GM21786 (cell line): ENCODE results near the gene THNSL1.
"Not testable (repeated sequence)": the region's sequence is repeated elsewhere in the genome, so short reads cannot be mapped to it uniquely, and the experiment has no call there.

Source experiments
- ATAC-seq: cut with Tn5 transposase; IDR thresholded peaks from one replicate; pipeline ENCODE4 v1.9.1; 2021; ENCODE audit not compliant: unreplicated experiment

The THNSL1 gene, protein sequence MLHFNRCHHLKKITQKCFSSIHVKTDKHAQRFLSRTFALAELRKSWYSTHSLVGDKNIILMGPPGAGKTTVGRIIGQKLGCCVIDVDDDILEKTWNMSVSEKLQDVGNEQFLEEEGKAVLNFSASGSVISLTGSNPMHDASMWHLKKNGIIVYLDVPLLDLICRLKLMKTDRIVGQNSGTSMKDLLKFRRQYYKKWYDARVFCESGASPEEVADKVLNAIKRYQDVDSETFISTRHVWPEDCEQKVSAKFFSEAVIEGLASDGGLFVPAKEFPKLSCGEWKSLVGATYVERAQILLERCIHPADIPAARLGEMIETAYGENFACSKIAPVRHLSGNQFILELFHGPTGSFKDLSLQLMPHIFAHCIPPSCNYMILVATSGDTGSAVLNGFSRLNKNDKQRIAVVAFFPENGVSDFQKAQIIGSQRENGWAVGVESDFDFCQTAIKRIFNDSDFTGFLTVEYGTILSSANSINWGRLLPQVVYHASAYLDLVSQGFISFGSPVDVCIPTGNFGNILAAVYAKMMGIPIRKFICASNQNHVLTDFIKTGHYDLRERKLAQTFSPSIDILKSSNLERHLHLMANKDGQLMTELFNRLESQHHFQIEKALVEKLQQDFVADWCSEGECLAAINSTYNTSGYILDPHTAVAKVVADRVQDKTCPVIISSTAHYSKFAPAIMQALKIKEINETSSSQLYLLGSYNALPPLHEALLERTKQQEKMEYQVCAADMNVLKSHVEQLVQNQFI

DNA sequence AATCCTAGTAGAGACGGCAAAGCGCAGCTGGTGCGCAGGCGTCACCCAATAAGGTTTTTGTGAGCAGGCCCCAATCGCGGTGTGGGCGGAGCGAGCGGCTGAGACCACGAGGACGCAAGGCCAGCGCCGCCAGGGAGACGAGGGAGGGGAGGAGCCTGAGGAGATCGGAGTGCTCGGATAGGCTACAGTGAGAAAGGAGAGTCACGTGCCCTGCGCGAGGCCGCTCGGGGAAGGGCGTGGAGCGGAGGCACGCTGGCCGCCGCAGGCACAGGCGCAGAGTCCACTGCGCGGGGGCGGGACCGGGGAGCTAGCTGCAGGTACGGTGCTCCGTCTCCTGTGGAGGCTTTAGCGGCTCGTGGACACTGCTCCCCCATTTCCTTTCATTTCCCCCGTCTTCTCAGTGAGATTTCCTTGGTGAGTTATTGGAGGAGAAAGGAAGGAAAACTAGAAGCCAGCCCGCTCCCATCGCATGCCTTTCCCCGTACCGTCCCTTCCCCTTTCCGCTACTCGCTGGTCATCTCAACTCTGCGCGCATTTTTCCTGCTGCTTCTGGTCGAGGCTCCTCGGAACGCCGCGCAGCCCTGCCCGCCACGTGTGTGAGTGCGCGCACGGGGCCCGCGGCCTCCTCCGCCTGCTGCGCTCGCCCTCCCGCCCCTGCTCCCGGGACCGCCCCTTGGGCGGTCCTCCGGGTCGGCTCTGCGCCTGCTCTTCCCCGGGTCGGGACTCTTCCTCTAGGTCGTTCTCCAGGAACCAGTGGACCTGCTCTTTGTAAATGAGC, at the start of gene THNSL1:
THNSL1 (plus strand) TSS at position 237 of the 778 bp plus-strand sequence. CDS start 6,612 bp downstream, outside the sequence.
- ATAC-seq: peak; percentile 98

DNA sequence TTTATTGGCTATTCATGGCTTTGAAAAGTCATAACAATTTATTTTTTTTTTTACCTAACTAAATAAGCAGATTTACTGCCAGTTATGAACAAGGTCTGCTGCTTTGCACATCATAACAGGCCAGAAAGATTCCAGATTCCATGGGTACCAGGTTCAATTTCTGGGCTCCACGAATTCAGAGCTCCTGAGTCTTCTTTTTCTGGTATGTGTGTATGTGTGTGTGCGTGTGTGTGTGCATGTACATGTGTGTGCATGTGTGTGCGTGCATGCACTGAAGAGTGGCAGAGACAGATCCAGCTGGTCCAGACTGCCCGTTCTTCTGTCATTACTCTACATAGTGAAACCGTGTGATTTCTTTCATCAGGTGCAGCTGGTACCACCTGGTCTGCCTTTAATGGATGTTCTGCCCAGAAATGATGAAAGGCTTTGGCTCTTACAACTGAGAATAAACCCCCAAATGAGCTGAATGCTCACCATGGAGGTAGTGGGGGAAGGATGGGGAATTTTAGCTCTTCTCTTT, 49.4 kb upstream of the THNSL1 start:
- no peak for ATAC-seq

DNA sequence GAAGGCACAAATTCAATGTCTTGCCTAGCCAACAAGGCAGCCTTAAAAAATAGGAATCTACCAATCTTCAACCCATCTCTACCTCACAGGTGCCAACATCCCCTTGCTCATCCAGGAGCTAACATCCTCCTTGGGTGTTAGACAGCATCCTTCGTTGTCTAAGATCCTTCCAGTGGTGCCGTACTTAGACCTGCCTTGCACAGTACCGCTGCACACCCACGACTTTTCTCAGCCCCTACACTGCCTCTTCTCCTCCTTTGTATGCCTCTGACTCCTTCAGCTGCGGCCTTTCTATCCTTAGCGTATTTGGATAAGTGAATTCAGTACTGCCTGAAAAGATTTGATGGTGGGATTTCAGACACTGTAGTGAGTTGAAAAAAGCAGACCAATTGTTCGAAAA, 48.1 kb upstream of the THNSL1 start:
- no peak for ATAC-seq

DNA sequence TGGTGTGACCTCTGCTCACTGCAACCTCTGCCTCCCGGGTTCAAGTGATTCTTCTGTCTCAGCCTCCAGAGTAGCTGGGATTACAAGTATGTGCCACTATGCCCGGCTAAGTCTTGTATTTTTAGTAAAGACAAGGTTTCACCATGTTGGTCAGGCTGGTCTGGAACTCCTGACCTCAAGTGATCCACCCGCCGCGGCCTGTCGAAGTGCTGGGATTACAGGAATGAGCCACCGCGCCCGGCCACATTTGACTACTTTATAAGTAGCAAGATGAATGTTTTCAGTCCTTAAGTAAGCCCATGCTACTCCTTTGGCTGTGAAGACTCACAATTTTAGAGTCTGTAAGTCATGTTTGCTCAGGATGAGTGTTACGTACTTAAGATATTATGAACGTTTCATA, 47.5 kb upstream of the THNSL1 start:
- ATAC-seq: not testable (repeated sequence)

DNA sequence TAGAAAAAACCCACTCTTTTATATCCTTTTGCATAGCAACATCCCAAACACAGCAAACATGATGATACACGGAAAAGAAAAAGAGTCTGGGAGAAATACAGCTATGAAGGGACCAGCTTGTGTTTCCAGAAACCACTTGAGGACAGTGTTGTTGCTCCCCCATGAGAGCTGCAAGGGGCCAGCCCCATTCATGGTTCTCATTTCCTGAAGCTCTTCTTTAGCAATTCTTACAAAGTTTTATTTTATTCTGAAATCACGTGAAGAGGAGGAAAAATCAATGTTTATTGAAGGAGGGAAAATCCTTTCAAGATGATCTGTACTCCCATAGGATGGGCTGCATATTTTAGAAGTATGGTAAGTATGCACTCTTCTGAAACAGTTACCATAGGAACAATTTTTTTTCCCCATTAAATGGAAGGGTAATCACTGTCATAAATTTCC, 46.6 kb upstream of the THNSL1 start:
- ATAC-seq: no peak

DNA sequence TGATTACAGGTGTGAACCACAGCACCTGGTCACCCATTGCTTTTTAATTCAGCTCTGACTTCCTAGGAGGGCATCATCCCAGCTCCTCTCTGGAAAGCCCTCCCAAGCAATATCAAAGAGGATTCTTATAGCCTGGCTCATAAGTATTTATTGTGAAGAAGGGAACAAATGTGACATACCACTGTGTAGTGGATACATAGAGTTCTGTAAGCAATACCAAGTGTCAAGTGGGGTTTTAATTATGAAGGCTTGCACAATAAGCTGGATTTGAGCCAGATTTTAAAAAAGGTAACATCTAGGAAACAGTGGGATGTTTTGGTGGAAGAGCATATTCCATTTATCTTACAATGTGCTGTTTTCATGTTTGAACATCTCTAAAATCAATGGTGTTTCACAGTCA, 45.0 kb upstream of the THNSL1 start:
- ATAC-seq: no peak

DNA sequence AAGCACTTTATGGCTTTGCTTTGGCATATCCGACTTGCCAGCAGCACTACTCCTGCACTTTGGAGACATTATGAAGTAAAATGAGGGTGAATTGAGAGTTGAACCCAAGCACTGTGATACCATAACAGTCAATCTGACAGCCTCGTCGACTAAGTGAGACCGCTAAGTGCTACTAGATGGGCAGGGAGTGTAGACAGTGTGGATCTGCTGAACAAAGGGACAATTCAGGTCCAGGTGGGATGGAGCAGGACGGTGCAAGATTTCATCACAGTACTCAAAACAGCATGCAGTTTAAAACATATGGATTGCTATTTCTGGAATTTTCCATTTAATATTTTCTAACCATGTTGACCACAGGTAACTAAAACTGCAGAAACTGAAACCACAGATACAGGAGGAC, 43.2 kb upstream of the THNSL1 start:
- ATAC-seq: no peak

DNA sequence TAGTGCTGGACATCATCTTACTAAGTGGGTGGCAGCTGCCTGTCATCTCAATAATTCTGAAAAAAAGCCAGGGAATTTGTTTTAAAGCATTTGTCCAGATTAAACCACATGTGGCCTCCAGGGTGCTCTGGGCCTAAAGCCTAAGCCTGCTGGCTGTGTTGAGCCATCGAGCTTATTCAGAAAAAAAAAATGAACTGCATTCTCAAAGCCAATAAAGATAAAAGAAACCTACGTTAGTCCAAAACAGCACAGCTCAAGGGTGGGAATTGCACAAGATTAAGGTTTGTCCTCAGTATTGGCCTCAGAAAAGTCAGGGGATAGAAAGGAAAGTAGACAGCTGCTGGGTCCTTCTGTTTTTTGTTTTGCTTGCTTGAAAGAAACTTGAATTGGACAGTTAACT, 41.4 kb upstream of the THNSL1 start:
- no peak for ATAC-seq

DNA sequence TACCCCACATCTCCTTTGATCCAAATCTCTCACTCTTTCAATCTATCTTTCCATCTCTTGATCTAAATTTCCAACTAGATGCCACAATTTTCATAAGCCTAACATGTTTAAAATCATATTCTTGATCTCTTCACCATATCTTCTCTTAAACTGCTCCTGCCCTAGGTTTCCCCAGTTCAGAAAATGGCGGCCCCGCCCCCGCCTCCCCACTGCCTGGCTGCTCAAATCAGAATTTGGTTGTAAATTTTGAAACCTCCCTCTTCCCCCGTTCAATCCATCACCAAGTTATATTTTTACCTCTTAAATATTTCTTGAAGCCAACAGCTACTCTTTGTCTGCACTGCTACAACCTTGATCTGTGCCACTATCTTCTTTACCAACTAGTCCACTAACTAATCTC, 36.7 kb upstream of the THNSL1 start:
- no peak for ATAC-seq

DNA sequence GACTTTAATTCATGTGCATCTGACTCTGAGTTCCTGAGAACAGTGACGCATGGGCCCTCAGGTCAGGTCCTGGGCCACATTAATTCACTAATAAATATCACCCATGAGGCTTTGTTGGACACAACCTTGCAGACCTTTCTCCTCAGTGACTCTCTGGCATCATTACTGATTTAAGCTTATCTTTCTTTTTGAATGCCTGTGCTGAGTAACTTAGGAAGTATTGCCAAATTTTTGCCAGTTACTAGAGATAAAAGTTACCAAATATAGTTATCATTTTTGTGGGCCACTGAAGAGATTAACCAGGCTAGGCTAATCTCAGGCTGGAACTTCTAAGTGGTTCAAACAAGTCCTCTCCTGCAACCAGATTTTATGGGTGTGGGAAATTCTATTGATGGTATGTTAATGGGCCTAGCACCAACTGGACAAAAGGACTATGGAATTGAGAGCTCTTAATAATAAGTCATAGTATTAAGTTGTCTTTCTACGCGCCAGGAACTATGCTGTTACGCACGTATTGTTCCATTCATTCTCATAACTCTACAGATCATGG, 35.2 kb upstream of the THNSL1 start:
- no peak for ATAC-seq

DNA sequence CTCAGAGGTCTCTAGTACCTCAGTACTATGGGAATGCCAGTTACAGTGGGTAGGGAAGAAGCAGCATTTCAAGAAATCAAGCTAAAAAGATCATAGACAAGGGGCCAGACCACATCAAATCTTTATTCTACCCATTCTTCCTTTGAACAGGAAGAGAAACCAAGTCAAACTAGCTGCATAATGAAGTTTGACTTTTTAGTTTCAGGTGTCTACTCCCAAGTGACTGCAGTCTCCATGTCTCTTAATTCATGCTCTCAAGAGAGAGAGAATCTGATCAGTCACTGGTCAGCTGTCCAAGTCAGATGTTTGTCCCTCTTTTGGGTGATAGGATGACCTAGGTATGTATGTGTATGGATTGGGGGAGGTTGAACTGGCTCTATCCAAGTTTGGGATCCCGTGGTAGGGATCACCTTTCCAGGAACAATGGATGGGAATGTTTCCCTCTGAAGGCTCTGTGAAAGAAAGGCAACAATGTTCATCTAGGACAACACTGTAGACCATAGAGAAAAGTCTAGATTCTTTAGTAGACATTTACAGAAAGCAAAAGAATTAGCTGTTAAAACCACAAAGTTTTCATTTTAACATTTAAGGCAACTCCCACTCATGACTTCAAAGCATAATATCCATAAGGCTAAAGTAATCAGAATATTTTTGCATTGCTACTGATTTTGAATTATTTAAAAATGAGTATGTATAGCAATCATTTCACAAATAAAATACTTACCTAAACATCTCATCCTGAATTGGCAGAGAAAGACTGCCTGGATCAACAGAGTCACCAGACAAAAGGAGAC, 33.9 kb upstream of the THNSL1 start:
- peak; percentile 66 for ATAC-seq

DNA sequence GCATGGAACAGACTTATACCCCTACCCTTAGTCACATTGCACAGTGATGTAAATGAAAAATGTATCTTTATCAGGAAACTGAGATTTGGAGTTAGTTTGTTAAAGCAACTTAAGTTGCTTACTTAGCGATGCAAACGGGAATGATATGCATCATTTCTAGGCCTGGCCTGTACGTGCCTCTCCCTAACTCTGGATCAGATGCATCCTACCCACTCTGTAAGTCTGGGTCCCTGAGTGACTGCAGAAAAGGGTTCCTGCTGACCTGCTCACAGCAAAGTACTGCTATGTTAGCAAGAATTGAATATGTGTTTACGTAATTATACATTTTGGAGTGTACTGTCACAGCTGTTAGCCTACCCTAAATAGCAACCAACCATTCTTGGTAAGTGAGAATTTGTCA, 33.3 kb upstream of the THNSL1 start:
- no peak for ATAC-seq

DNA sequence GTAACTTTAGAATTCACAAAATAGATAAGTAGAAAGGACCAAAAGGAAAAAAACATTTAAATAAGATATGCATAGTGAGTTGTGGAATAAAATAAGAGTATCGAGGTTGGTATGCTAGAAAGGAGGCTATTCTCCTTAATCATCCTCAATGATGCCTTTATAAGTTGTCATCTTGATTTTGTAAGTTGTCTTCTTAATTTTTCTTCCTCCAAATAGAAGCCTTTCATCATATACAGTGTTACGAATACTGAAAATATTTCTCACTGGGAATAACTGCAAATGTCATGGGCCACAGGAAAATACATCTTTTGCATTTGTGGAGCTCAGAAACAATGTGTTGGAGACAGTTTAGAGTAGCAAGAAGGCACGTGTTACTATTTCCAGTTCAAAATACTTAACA, 32.5 kb upstream of the THNSL1 start:
- no peak for ATAC-seq

DNA sequence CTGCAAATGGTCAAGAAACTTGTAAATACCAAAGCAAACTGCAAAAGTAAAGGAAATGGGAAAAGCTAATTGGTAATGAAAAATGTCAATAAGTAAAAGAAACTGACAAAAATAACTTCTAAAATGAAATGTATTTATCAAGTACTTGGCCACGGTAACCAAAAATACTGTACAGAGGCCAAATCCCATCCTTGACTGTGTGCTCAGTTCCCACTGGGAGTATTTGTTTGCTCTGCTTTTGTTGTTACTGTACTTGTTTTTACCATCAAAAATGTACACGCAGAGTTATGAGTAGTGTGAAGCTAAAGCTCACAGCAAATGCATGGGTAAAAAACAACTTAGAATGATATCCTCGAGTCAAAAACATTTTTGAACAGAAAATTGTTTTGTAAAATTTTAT, 31.5 kb upstream of the THNSL1 start:
- no peak for ATAC-seq

DNA sequence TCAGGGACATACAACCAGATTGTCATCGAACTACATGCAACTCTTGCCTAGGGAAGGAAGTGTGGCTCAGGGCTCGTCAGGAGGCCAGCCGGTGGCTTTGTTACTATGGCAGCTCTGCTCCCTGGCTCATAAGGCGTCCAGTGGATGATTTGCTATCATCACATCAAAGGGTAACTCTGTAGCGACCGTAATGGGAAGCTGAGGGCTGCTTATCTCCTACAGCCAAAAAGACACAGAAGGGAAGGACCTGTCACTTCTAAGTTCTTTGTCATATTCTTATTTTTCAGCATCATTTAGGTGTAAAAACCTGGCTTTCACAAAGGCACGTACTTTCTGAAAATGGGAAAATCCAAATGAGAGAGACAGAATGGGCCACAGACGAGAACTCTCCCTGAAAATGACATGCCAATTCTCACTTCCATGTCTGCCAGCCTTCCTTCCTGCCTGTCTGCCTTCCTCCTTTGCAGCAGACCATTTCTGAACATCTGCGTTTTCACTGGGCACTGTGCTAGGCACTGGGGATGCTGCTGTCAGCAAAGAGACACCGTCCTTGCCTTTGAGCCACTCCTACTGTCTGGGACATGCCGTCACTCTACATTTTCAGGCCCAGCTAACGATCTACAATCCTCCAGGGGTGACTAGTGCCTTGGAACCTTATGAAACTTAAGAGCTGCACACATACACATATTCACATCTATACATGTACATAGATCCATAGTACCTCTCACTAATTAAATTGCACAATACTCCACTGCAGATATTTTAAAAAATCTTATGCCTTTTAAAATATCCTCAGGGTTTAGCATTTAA, 27.4 kb upstream of the THNSL1 start:
- no peak for ATAC-seq

DNA sequence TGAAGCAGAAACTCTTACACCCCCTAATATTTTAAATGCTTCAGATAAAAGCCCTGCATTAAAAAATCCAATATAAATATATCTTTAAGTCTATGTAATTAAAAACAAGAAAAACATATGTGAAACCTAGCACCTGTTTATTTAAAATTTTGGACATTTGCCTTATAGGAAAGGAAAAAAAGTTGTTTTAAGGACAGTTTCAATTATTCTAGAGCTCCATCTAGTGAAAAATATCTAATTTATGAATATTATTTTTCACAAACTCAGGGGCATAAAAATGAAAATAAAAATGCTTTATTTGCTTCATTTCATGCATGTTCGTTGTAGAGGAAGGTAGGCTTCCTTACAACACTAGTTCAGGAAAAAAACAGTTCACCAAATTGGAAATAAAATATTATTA, 26.5 kb upstream of the THNSL1 start:
- no peak for ATAC-seq

DNA sequence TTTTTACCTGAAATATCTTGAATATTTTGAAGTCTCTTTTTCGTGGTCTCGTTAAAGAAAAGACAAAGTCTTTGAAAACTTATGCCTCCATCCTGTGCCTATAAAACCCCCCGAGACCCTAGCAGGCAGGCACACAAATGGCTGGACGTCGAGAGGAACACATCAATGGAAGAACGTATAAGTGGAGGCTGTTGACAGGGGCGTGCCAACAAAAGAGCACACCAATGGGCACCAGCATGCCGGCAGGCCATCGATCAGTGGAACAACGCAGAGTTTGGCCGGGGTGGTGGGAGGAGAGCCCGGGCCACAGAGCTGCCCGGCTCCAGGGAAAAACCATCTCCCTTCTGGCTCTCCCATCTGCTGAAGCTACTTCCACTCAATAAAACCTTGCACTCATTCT, 25.1 kb upstream of the THNSL1 start:
- ATAC-seq: no peak

DNA sequence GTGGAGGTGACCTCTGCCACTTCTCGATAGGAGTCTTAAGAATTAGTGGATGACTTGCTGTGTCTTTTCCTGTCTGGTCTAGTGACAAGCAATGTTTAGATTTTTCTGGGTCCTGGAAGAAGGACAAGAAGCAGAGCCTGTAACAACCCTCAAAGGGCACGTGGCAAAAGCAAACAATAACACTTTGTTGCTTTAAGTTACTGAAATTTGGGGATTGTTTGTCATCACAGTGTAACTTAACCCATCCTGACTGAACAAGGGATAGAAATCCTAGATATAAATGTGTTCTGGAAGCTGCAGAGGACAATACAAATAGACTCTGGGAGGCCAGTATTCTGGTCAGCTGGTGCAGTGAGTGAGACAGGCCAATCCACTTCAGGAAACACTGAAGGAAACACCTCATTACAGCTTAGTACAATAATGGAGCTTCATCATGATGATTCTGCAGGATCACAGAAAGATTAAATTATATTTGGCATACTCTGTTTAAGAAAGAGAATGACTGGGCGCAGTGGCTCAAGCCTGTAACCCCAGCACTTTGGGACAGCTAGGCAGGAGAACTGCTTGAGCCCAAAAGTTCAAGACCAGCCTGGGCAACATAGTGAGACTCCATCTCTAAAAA, 23.8 kb upstream of the THNSL1 start:
- no peak for ATAC-seq
